ENCODE data around the gene RUFY3.
"Not testable (repeated sequence)": the region's sequence is repeated elsewhere in the genome, so short reads cannot be mapped to it uniquely, and the experiment has no call there.

RUFY3 gene

GRCh38 chr4:70739496-70740337, 18.0 kb downstream of the RUFY3 start:
- no peak for DNase-seq

DNA sequence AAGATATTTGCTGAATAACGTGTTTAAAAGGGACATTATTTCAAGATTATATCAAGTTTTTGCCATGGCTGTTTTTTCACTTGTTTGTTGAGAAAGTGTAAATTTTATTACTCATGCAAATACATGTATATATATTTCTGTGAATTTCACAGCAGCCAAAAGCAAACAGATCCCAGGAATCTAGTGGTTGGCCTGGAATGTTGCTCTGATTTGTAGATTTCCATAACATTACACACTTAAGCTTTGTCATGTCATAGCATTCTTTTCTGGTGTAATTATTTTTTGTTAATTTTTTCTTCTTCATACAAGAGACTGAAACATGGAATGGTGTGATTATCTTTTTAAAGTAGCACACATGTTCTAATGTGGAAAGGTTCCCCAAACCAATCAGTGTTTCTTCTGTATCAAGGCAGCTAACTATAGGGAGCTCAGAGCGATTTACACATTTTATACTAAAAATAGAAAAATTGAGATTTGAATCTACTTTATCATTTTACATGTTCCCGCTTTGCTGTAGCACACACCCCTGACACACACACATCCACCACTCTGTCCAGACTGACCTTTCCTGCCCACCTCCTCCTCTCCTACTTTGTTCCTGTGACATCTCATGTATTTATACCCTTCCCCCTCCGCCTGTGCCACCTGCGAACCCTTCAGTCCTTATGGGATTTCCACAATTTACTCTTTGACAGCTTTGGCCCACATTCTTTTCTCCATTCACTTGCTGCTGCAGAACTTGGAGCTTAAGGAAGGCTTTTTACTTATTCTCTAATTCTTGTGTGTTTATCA, 20.3 kb downstream of the RUFY3 start:
- no peak for DNase-seq

DNA sequence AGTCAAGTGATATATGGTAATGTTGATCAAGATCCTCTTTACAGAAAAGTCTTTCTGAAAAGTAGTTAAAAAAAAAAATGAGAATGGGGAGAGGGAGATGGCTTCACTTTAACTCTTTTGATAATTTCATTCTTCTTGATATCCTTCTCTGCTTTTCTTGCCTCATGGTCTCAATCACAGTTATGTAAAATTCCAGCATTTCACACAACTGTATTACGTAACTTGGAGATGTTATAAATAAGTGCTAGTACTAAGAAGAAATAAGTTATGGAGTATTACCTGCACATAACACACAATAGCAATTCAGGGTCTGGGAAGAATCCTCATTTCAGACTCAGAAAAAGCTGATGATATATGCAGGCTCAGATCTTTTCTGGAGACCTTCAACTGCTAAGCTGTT, 22.0 kb downstream of the RUFY3 start:
- DNase-seq = no peak

- DNase-seq = no peak
These were observed 24.5 kb downstream of the RUFY3 start for GRCh38 chr4:70746179-70746839.

DNA sequence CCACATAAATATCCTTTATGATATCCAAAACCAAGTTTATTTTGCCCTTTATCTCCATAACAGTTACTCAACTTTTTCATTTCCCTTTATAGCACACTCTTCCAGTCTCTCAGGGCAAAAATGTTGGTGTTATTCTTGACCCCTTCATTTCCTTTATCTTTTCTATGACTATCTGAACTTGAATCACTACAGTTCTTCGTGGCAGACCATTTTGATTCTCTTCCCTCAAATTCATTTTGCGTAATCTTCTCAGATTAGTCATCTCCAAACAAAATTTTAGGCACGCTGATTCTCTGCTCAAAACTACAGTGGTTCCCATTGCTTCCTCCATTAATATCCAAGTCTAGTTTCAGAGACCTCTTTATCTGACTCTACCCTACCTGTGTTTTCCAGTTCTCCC, 26.1 kb downstream of the RUFY3 start:
- DNase-seq = no peak

GRCh38 chr4:70749313-70749712, 27.5 kb downstream of the RUFY3 start:
- no peak for DNase-seq

- DNase-seq = no peak
These were observed 30.5 kb downstream of the RUFY3 start for GRCh38 chr4:70752236-70752635.

GRCh38 chr4:70753630-70754029, 31.9 kb downstream of the RUFY3 start:
- no peak for DNase-seq

DNA sequence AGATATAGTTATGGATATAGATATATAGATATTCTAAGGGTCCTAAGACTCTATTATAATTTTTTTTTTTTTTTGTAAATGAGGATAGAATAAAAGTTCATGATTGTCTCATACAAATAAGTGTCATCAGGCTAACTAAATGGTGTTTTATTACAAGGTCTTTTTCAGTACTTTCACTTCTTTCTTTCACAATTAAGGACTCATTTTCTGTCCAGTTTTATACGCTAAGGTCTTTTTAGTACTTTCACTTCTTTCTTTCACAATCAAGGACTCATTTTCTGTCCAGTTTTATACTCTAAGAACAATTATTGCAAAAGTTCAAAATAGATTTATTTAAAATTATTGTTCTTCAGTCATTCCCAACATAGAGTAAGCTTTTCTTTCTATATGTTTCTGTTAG, 32.7 kb downstream of the RUFY3 start:
- DNase-seq = no peak

DNA sequence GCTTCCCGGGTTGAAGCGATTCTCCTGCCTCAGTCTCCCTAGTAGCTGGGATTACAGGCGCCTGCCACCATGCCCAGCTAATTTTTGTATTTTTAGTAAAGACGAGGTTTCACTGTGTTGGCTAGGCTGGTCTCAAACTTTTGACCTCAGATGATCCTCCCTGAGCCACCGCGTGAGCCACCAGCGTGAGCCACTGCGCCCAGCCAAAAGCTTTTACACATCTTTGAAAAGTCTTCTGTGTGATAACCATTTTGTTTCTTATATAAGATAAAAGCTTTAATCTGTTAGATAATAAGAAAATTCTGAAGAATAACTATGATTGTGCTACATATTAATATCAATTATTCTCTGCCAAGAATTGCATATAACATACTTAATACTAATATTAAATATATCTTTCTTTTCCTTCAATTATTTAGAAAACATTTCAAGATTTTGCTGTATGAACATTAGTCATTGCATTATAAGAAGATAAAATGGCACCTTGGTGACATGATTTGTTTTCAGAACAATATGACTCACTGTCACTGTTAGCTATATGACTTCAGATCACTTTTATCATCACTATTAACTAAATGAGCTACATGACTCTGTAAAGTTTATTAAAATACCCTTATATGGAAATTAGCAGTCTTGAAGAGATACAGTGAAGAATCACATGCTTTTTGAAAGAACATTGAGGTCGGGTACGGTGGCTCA, 33.4 kb downstream of the RUFY3 start:
- DNase-seq = no peak

GRCh38 chr4:70759126-70759525, 37.4 kb downstream of the RUFY3 start:
- DNase-seq = no peak

GRCh38 chr4:70759627-70760026, 37.9 kb downstream of the RUFY3 start:
- DNase-seq = no peak

- no peak for DNase-seq
These were observed 38.9 kb downstream of the RUFY3 start for GRCh38 chr4:70760662-70761061.

- no peak for DNase-seq
These were observed 39.6 kb downstream of the RUFY3 start for GRCh38 chr4:70761276-70761816.

GRCh38 chr4:70765368-70765767, 43.6 kb downstream of the RUFY3 start:
- no peak for DNase-seq

DNA sequence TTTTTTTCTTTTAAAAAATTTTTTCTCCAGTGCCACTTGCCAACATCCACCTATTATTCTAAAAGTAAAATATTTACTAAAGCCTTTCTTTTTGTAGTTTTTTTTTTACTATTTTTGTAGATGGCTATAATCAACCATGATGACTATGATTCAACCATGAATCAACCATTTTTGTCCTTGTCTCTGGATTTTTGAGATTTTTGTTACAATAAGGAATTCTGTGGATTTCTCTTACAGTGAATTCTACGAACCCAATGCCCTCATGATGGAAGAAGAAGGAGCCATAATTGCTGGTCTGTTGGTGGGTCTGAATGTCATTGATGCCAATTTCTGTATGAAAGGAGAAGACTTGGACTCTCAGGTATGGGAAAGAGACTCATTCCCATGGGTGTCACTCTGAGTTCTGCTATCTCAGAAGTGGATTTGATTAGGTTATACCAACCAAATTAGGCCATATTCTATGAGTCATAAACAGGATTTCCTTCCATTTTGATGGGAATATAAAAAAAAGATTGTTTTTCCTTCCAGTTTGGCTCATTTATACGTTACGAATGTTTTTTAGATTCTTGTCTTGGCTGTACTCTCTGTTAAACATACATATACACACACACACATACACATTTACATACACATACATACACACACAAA, 46.7 kb downstream of the RUFY3 start:
- no peak for DNase-seq

DNA sequence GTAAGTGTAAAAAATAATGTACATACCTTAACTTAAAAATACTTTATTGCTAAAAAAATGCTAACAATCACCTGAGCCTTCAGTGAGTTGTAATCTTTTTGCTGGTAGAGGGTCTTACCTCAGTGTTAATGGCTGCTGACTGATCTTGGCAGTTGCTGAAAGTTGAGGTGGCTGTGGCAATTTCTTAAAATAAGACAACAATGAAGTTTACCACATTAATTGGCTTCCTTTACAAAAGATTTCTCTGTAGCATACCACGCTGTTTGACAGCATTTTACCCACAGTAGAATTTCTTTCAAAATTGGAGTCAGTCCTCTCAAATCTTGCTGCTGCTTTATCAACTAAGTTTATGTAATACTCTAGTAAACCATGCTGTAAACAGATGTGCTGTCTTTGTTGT, 47.6 kb downstream of the RUFY3 start:
- DNase-seq = not testable (repeated sequence)

- no peak for DNase-seq
These were observed 51.3 kb downstream of the RUFY3 start for GRCh38 chr4:70772929-70773555.

- no peak for DNase-seq
These were observed 57.2 kb downstream of the RUFY3 start for GRCh38 chr4:70778888-70779422.

DNA sequence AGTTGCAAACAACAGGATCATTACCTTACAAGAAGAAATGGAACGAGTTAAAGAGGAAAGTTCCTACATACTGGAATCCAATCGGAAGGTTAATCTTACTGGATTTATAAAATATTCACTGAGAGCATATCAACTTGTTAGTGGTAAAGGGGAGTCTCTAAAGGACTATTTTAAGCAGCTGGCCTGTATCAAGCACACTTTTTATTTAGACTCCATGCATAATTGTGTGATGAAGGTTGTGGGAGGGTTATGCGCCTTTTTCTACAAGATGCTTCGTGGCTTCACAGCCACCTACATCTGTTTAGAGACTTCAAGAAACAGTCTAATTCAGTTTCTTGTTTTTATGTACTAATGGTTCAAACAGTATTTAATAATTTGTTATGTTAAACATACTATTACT, 61.3 kb downstream of the RUFY3 start:
- DNase-seq = no peak

DNA sequence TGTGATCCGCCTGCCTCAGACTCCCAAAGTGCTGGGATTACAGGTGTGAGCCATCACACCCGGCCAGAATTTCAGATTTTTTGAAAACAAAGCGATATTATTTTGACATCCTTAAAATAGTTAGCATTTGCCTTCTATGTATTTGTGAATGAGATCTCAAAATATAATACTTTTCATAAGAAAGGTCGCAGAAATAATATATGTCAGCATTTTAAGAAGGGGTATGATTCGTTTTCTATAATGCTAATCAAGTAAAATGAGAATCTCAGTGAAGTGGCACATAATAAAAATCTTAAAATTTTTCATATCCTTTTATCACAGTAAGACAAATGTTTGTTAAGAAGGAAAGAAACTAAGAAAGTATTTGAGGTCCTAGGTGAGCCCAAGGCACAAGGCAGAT, 65.7 kb downstream of the RUFY3 start:
- no peak for DNase-seq
